ENCODE measurements around the gene FAH. TPM values are rescaled to one million over a fixed set of nuclear protein-coding genes. Genes with fewer than 3 reads are reported as not detected.

The FAH gene
- total RNA-seq, 1 experiment from 2014 or later = 21.5 TPM

GRCh38 chr15:80186597-80186996 is 33.8 kb downstream of the FAH start:
- Histone ChIP-seq H3K56ac (ENCODE audit: insufficient read length, low read depth, low read length) (no peak overlapping the region), H3K79me2 (ENCODE audit: insufficient read depth, low read length) (no peaks in the 10 kb centered on the region), H3K4me2 (ENCODE audit: insufficient read depth, insufficient read length, low read length) (no peak overlapping the region), H4K5ac (ENCODE audit: insufficient read length, low read depth, low read length) (no peak overlapping the region), H2BK5ac (ENCODE audit: insufficient read length, low read length) (no peak overlapping the region), H3K9ac (ENCODE audit: extremely low read depth, insufficient read length, low read length) (no peak overlapping the region), H4K91ac (ENCODE audit: insufficient read length, low read depth, low read length) (no peak overlapping the region), H3K4ac (ENCODE audit: low read depth, low read length) (no peak overlapping the region), H3K23me2 (ENCODE audit: insufficient read length, low read depth, low read length, poor library complexity, severe bottlenecking) (no peaks in the 10 kb centered on the region), H3K79me1 (ENCODE audit: insufficient read depth, low read depth, low read length, poor library complexity, severe bottlenecking) (no peaks in the 10 kb centered on the region), H3K23ac (ENCODE audit: insufficient read length, low read depth, low read length) (no peak overlapping the region), H2BK120ac (ENCODE audit: low read depth, low read length, poor library complexity, severe bottlenecking) (no peak overlapping the region), H2BK12ac (ENCODE audit: insufficient read length, low read depth, low read length) (no peak overlapping the region), H4K20me1 (ENCODE audit: control insufficient read depth, insufficient read depth, insufficient read length) (no peaks in the 10 kb centered on the region), H2AFZ (ENCODE audit: low read length) (no peak overlapping the region), H3K14ac (ENCODE audit: insufficient read depth, low read length) (no peak overlapping the region), H4K8ac (replicated peaks; ENCODE audit: insufficient read length, low read depth, low read length) (no peak overlapping the region), H2BK15ac (ENCODE audit: low read depth, low read length) (no peak overlapping the region), H2AK5ac (ENCODE audit: insufficient read length, low read length) (no peak overlapping the region), H3K27ac (ENCODE audit: insufficient read length, low read depth, low read length) (no peak overlapping the region), H3K4me1 (ENCODE audit: insufficient read depth, low read length) (no peaks in the 10 kb centered on the region), H3K27me3 (ENCODE audit: insufficient read depth, low read length) (no peaks in the 10 kb centered on the region), H3K18ac (ENCODE audit: insufficient read length, low read depth, low read length) (no peak overlapping the region), H2BK20ac (ENCODE audit: low read depth, low read length, poor library complexity, severe bottlenecking) (no peak overlapping the region), H3T11ph (ENCODE audit: low read length) (no peak overlapping the region), H3K9me3 (ENCODE audit: control insufficient read depth, low read depth, low read length) (no peaks in the 10 kb centered on the region)
- H3K4me3 Mint-ChIP-seq = no peak overlapping the region
- H3K36me3 Mint-ChIP-seq (ENCODE audit: insufficient read depth in 1 of 3, low read depth in 3 of 3) = peaks cover 13 to 23% (median 16%) of the 10 kb centered on the region in 3 experiments; a peak in 5 of 7 replicates
- no CpG with 5 or more reads among the region's 1 CpG for WGBS (ENCODE audit: extremely low coverage, insufficient read length, low lambda C conversion rate)
- H3K27me3 Mint-ChIP-seq (ENCODE audit: low read depth) = no peaks in the 10 kb centered on the region
- peaks cover 14% of the 10 kb centered on the region in 2 experiments for H3K4me1 Mint-ChIP-seq
- no peak for DNase-seq
- TF ChIP-seq CTCF (conservative IDR thresholded peaks at IDR 0.05) = no peak
- no peak overlapping the region for H3K27ac Mint-ChIP-seq
- no peaks in the 10 kb centered on the region for H3K9me3 Mint-ChIP-seq

Measured in H9 (cell line).